ENCODE results near the gene CSNK1G1.

Gene CSNK1G1

GRCh38 chr15:64314456-64314855 is 41.5 kb downstream of the CSNK1G1 start:
- TF ChIP-seq CTCF (conservative IDR thresholded peaks at IDR 0.05; ENCODE audit: low read depth, low read length), result no peak
- peak; percentile 32 for DNase-seq (ENCODE audit: low read depth)
- no peak overlapping the region for H3K4me3 ChIP-seq (ENCODE audit: low read depth, low read length)

- no peak for DNase-seq (ENCODE audit: low read depth)
- H3K4me3 ChIP-seq (ENCODE audit: low read depth, low read length), result no peak overlapping the region
- no peak for TF ChIP-seq CTCF (conservative IDR thresholded peaks at IDR 0.05; ENCODE audit: low read depth, low read length)
Observed at GRCh38 chr15:64311566-64311965, 44.4 kb downstream of the CSNK1G1 start.

DNA sequence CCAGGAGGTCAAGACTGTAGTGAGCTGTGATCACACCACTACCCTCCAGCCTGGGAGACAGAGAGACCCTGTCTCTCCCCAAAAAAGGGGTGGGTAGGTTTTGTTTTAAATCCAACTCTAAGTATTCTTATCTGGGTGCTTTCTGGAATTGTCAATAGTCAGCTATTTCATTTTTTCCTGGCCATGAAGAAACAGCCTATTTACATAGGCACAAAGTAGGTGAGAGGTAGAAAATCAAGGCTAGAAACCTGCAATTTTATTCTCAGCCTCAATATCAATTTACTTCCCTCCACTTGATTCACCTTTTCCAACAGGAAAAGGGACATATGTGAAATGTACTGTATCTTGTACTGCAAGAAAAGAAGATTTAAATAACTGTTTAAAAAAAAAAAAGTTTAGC is 45.9 kb downstream of the CSNK1G1 start:
- no peak for TF ChIP-seq CTCF (conservative IDR thresholded peaks at IDR 0.05; ENCODE audit: low read depth, low read length)
- no peak overlapping the region for H3K4me3 ChIP-seq (ENCODE audit: low read depth, low read length)
- DNase-seq (ENCODE audit: low read depth), result no peak

GRCh38 chr15:64305261-64305660 is 50.7 kb downstream of the CSNK1G1 start:
- H3K4me3 ChIP-seq (ENCODE audit: low read depth, low read length), result no peak overlapping the region
- peak; percentile 18 for DNase-seq (ENCODE audit: low read depth)
- no peak for TF ChIP-seq CTCF (conservative IDR thresholded peaks at IDR 0.05; ENCODE audit: low read depth, low read length)

GRCh38 chr15:64289550-64289949 is 66.4 kb downstream of the CSNK1G1 start:
- DNase-seq (ENCODE audit: low read depth), result no peak
- no peak for TF ChIP-seq CTCF (conservative IDR thresholded peaks at IDR 0.05; ENCODE audit: low read depth, low read length)
- H3K4me3 ChIP-seq (ENCODE audit: low read depth, low read length), result no peak overlapping the region

DNA sequence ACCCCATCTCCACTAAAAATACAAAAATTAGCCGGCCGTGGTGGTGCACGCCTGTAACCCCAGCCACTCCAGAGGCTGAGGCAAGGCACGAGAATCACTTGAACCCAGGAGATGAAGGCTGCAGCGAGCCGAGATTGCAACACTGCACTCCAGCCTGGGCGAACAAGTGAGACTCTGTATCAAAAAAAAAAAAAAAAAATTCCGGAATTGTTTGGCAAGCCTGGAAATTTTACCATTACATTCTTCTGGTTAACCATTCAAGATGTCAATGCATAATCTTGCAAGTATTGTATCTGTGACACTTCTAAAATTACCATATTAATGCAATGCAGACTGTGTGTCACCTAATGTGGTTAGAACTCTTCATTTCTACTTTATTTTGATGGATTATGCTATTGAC is 67.0 kb downstream of the CSNK1G1 start:
- no peak for DNase-seq (ENCODE audit: low read depth)
- no peak for TF ChIP-seq CTCF (conservative IDR thresholded peaks at IDR 0.05; ENCODE audit: low read depth, low read length)
- H3K4me3 ChIP-seq (ENCODE audit: low read depth, low read length), result no peak overlapping the region

- no peak overlapping the region for H3K4me3 ChIP-seq (ENCODE audit: low read depth, low read length)
- peak; percentile 50 for DNase-seq (ENCODE audit: low read depth)
- TF ChIP-seq CTCF (conservative IDR thresholded peaks at IDR 0.05; ENCODE audit: low read depth, low read length), result no peak
Observed at GRCh38 chr15:64288577-64288976, 67.4 kb downstream of the CSNK1G1 start.

All from choroid plexus epithelial cell (primary cell).